SK-N-SH treated with all-trans-retinoic acid at 6 μM for 48 hours (cell line): ENCODE results near the gene UBA1.

ENCODE experiments used
- ATAC-seq: fragments of 200-7000 bp; cut with Tn5 transposase; 3 replicates; pipeline ENCODE4 v1.9.1; 2020; ENCODE audit warnings: mild to moderate bottlenecking, moderate library complexity
- ARNTL ChIP-seq: fragments of 450-650 bp; formaldehyde crosslinking; IDR thresholded peaks from 2 replicates; pipeline ENCODE4 v1.5.0; 2020; ENCODE audit warnings: low read depth, mild to moderate bottlenecking, moderate library complexity, borderline replicate concordance
- BACH2 ChIP-seq: fragments of 250-450 bp; sonication (Bioruptor Pico); IDR thresholded peaks from 2 replicates; pipeline ENCODE4 v1.9.0; 2021; ENCODE audit warnings: mild to moderate bottlenecking, borderline replicate concordance
- CREB5 ChIP-seq: fragments of 250-450 bp; sonication (Bioruptor Pico); IDR thresholded peaks from 2 replicates; pipeline ENCODE4 v1.5.1; 2020; ENCODE audit warnings: low read depth, mild to moderate bottlenecking, moderate library complexity
- CSDC2 ChIP-seq: fragments of 250-450 bp; sonication (Bioruptor Pico); IDR thresholded peaks from 2 replicates; pipeline ENCODE4 v1.5.0; 2020; ENCODE audit warnings: mild to moderate bottlenecking, moderate library complexity
- CSRNP3 ChIP-seq: fragments of 250-450 bp; sonication (Bioruptor Pico); IDR thresholded peaks from 2 replicates; pipeline ENCODE4 v1.5.1; 2021; ENCODE audit warnings: mild to moderate bottlenecking, moderate library complexity
- ESRRG ChIP-seq: fragments of 250-450 bp; sonication (Bioruptor Pico); IDR thresholded peaks from 2 replicates; pipeline ENCODE4 v1.6.1; 2021; ENCODE audit warnings: mild to moderate bottlenecking
- GLIS3 ChIP-seq: fragments of 250-450 bp; sonication (Bioruptor Pico); IDR thresholded peaks from 2 replicates; pipeline ENCODE4 v1.5.0; 2020; ENCODE audit warnings: mild to moderate bottlenecking, moderate library complexity
- ISL1 ChIP-seq: fragments of 250-450 bp; sonication (Bioruptor Pico); IDR thresholded peaks from 2 replicates; pipeline ENCODE4 v2.1.2; 2022; ENCODE audit warnings: mild to moderate bottlenecking, moderate library complexity
- OSR1 ChIP-seq: fragments of 250-450 bp; sonication (Bioruptor Pico); IDR thresholded peaks from 2 replicates; pipeline ENCODE4 v1.8.0; 2022; ENCODE audit warnings: moderate library complexity, mild to moderate bottlenecking, inconsistent platforms
- PATZ1 ChIP-seq: fragments of 250-450 bp; sonication (Bioruptor Pico); IDR thresholded peaks from 2 replicates; pipeline ENCODE4 v1.8.0; 2020; ENCODE audit warnings: mild to moderate bottlenecking, moderate library complexity, borderline replicate concordance
- POU6F1 ChIP-seq: fragments of 250-450 bp; sonication (Bioruptor Pico); IDR thresholded peaks from 2 replicates; pipeline ENCODE4 v1.8.0; 2021; ENCODE audit warnings: low read depth, mild to moderate bottlenecking, moderate library complexity, borderline replicate concordance
- PPARA ChIP-seq: fragments of 250-450 bp; sonication (Bioruptor Pico); IDR thresholded peaks from 2 replicates; pipeline ENCODE4 v1.5.0; 2020; ENCODE audit warnings: mild to moderate bottlenecking, borderline replicate concordance
- RARB ChIP-seq: fragments of 250-450 bp; sonication (Bioruptor Pico); IDR thresholded peaks from 2 replicates; pipeline ENCODE4 v1.8.0; 2021; ENCODE audit warnings: mild to moderate bottlenecking, moderate library complexity
- SNAI2 ChIP-seq: fragments of 250-450 bp; sonication (Bioruptor Pico); IDR thresholded peaks from 2 replicates; pipeline ENCODE4 v1.5.0; 2020; ENCODE audit warnings: mild to moderate bottlenecking, moderate library complexity
- TOX ChIP-seq: fragments of 250-450 bp; sonication (Bioruptor Pico); IDR thresholded peaks from 2 replicates; pipeline ENCODE4 v1.8.0; 2021; ENCODE audit warnings: mild to moderate bottlenecking, moderate library complexity, borderline replicate concordance
- TSHZ2 ChIP-seq: fragments of 250-450 bp; sonication (Bioruptor Pico); IDR thresholded peaks from 2 replicates; pipeline ENCODE4 v1.5.0; 2020; ENCODE audit warnings: mild to moderate bottlenecking, moderate library complexity
- ZC3H10 ChIP-seq: fragments of 250-450 bp; sonication (Bioruptor Pico); IDR thresholded peaks from 2 replicates; pipeline ENCODE4 v1.5.1; 2021; ENCODE audit warnings: mild to moderate bottlenecking, moderate library complexity
- ZFP3 ChIP-seq: fragments of 250-450 bp; sonication (Bioruptor Pico); IDR thresholded peaks from 2 replicates; pipeline ENCODE4 v1.5.0; 2020; ENCODE audit warnings: mild to moderate bottlenecking, moderate library complexity
- ZFP30 ChIP-seq: fragments of 450-650 bp; formaldehyde crosslinking; IDR thresholded peaks from 2 replicates; pipeline ENCODE4 v1.5.0; 2022; ENCODE audit warnings: mild to moderate bottlenecking, moderate library complexity
- ZNF565 ChIP-seq: fragments of 450-650 bp; formaldehyde crosslinking; conservative IDR thresholded peaks from 2 replicates; pipeline ENCODE4 v1.5.0; 2020; ENCODE audit warnings: low read depth, mild to moderate bottlenecking, moderate library complexity
- ZNF70 ChIP-seq: fragments of 450-650 bp; formaldehyde crosslinking; IDR thresholded peaks from 2 replicates; pipeline ENCODE4 v1.5.0; 2020; ENCODE audit warnings: mild to moderate bottlenecking, moderate library complexity
- ZNF8 ChIP-seq: fragments of 450-650 bp; formaldehyde crosslinking; IDR thresholded peaks from 2 replicates; pipeline ENCODE4 v1.5.0; 2020; ENCODE audit warnings: mild to moderate bottlenecking, moderate library complexity

The UBA1 gene

GRCh38 chrX:47174846-47175587 lies 18.6 kb upstream of the UBA1 start:
- ATAC-seq: no peak
- TF ChIP-seq GLIS3 (CRISPR knock-in tag): no peak
- no peak for TF ChIP-seq ZNF8
- no peak for TF ChIP-seq RARB (CRISPR knock-in tag)
- TF ChIP-seq POU6F1: no peak
- no peak for TF ChIP-seq BACH2 (CRISPR knock-in tag)
- TF ChIP-seq PPARA (CRISPR knock-in tag): no peak
- TF ChIP-seq CSRNP3 (CRISPR knock-in tag): no peak
- TF ChIP-seq ISL1 (CRISPR knock-in tag): no peak
- no peak for TF ChIP-seq ZFP3
- TF ChIP-seq ZFP30: no peak
- TF ChIP-seq ZNF70: no peak
- TF ChIP-seq PATZ1 (CRISPR knock-in tag): no peak
- no peak for TF ChIP-seq ZNF565 (CRISPR knock-in tag)
- no peak for TF ChIP-seq CSDC2 (CRISPR knock-in tag)
- TF ChIP-seq ARNTL (CRISPR knock-in tag): no peak
- TF ChIP-seq TOX (CRISPR knock-in tag): no peak
- no peak for TF ChIP-seq OSR1
- TF ChIP-seq ESRRG: no peak
- no peak for TF ChIP-seq SNAI2

GRCh38 chrX:47175588-47175980 lies 18.0 kb upstream of the UBA1 start:
- ATAC-seq: no peak
- no peak for TF ChIP-seq ZNF565 (CRISPR knock-in tag)
- TF ChIP-seq PPARA (CRISPR knock-in tag): no peak
- no peak for TF ChIP-seq TOX (CRISPR knock-in tag)
- TF ChIP-seq ZNF70: no peak
- TF ChIP-seq ZC3H10 (CRISPR knock-in tag): no peak
- no peak for TF ChIP-seq ZFP30
- no peak for TF ChIP-seq RARB (CRISPR knock-in tag)
- no peak for TF ChIP-seq CSDC2 (CRISPR knock-in tag)
- no peak for TF ChIP-seq CSRNP3 (CRISPR knock-in tag)
- TF ChIP-seq POU6F1: no peak
- TF ChIP-seq GLIS3 (CRISPR knock-in tag): no peak
- no peak for TF ChIP-seq SNAI2
- no peak for TF ChIP-seq TSHZ2 (CRISPR knock-in tag)
- TF ChIP-seq BACH2 (CRISPR knock-in tag): no peak
- TF ChIP-seq CREB5 (CRISPR knock-in tag): no peak
